Inferior parietal cortex (tissue), 1 donor: ENCODE data around the gene CD68.

ENCODE experiments used
- DNase-seq: peaks from one replicate; pipeline ENCODE4 v3.0.0-alpha.2; 2016; ENCODE audit errors: extremely low spot score

The CD68 gene

GRCh38 chr17:7579001-7579833 lies at the start of gene CD68:
Gene CD68 (plus strand): TSS chr17:7579638. CDS start chr17:7579678, 40 bp downstream.
- DNase-seq = peak; percentile 47

- DNase-seq = no peak
These were observed 49.2 kb upstream of the CD68 start for GRCh38 chr17:7530023-7530900.

GRCh38 chr17:7538050-7538449 lies 41.4 kb upstream of the CD68 start:
- no peak for DNase-seq

- no peak for DNase-seq
These were observed 40.4 kb upstream of the CD68 start for GRCh38 chr17:7538891-7539545.

- no peak for DNase-seq
These were observed 38.3 kb upstream of the CD68 start for GRCh38 chr17:7541074-7541621.

GRCh38 chr17:7544911-7545310 lies 34.5 kb upstream of the CD68 start:
- DNase-seq = no peak

GRCh38 chr17:7548585-7549400 lies 30.6 kb upstream of the CD68 start, which contains the start of gene TNFSF12:
Gene TNFSF12 (plus strand): TSS chr17:7549058. CDS start chr17:7549154, 96 bp downstream.
- peak; percentile 12 for DNase-seq

- DNase-seq = no peak
These were observed 29.9 kb upstream of the CD68 start for GRCh38 chr17:7549401-7550055.

- DNase-seq = no peak
These were observed 29.1 kb upstream of the CD68 start for GRCh38 chr17:7550344-7550743.

- DNase-seq = no peak
These were observed 28.0 kb upstream of the CD68 start for GRCh38 chr17:7551396-7551795.

GRCh38 chr17:7552621-7553051 lies 26.8 kb upstream of the CD68 start:
- peak; percentile 9 for DNase-seq

- DNase-seq = no peak
These were observed 26.1 kb upstream of the CD68 start for GRCh38 chr17:7553356-7553755.

GRCh38 chr17:7555320-7555948 lies 24.0 kb upstream of the CD68 start:
- DNase-seq = no peak

- no peak for DNase-seq
These were observed 22.8 kb upstream of the CD68 start for GRCh38 chr17:7556627-7557026.

GRCh38 chr17:7557147-7557764 lies 22.2 kb upstream of the CD68 start:
- DNase-seq = no peak

GRCh38 chr17:7557775-7558543 lies 21.5 kb upstream of the CD68 start:
- peak; percentile 65 for DNase-seq

- DNase-seq = no peak
These were observed 20.7 kb upstream of the CD68 start, which contains the start of gene TNFSF13 for GRCh38 chr17:7558544-7559319. Gene TNFSF13 (plus strand): TSS chr17:7558750. CDS start chr17:7559040, 290 bp downstream.
